Femur (tissue), 1 donor: ENCODE results near the gene DLEU7.

Experiments
- DNase-seq: peaks from one replicate; pipeline ENCODE4 v3.0.0-alpha.2; 2017

Gene DLEU7

GRCh38 chr13:50788551-50789210 lies 54.8 kb downstream of the DLEU7 start:
- no peak for DNase-seq

GRCh38 chr13:50787316-50788195 lies 55.9 kb downstream of the DLEU7 start:
- no peak for DNase-seq

DNA sequence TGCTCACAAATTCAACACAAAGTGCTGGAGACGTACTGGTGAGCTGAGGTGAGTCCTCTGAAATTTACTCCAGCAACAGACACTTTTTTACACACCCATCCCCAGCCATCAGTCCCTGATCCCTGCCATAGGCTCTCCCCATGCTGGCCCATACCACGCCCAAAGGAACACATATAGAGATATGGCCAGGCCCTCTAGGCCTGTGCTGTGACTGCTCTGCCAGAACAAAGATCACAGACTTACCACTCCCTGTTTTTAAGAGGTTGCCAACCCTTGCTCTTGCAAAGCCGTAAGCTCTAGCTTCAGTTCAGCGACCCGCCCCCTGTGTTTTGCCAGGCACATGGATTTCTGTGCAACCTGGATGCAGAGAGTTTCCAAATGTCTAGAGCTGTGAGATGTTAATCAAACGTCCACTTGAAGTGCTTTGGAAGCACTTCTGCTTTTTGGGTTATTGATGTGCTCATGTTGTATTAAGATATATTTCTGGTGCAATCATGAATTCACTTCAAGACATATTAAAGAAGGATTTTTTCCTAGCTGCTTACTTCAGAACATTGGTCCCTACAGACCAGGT lies 59.7 kb downstream of the DLEU7 start:
- DNase-seq, result no peak

GRCh38 chr13:50783066-50783465 lies 60.4 kb downstream of the DLEU7 start:
- DNase-seq, result no peak

GRCh38 chr13:50780201-50781015 lies 63.1 kb downstream of the DLEU7 start:
- no peak for DNase-seq

- DNase-seq, result no peak
Measured at GRCh38 chr13:50779443-50780200, 63.9 kb downstream of the DLEU7 start.
